Brain pericyte (primary cell): ENCODE data around the gene NIN.
"Not testable (repeated sequence)": the region's sequence is repeated elsewhere in the genome, so short reads cannot be mapped to it uniquely, and the experiment has no call there.

ENCODE experiments used
- DNase-seq: peaks from one replicate; pipeline ENCODE4 v3.0.0-alpha.2; 2012; ENCODE audit warnings: low read depth, low spot score

Gene NIN

DNA sequence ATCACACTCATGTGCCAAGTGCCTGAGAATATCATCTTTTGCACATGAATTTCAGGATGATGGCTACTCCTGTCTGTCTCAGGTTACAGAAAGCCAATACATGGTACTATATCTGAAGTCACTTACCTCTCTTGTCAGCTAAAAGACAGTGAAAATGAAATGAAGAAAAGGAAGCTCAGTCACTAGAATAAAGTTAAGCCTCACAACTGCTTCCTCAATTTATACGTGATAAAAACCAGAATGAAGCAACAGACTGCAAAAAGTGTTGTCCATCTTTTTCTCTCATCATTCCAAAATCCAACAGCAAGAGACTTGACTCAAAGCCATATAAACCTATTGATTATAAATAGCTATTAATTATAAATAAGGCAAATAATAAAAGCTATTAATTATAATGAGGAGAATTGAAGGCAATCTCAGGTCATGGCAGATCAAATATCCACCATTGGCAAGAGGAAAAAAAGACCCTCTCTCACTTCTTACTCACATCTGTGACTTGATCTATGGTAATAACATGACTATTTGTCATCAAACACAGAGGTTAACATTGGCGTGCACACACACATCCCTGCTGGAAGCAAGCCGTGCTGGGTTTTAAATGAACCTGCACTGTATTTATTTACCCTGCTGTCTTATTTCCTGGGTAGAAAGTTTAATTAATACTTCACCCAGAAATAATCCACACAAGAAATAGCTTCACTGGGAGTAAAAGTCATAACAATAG lies 10.0 kb downstream of the NIN start:
- DNase-seq, result no peak

DNA sequence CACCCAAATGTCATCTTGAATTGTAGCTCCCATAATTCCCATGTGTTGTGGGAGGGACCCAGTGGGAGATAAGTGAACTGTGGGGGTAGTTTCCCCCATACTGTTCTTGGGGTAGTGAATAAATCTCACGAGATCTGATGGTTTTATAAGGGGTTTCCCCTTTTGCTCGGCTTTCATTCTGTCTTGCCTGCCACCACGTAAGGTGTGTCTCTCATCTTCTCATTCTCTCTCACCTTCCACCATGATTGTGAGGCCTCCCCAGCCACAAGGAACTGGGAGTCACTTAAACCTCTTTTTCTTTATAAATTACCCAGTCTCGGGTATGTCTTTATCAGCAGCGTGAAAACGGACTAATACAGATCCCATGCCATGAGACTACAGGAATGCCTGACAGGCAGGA lies 11.7 kb downstream of the NIN start:
- not testable (repeated sequence) for DNase-seq

DNA sequence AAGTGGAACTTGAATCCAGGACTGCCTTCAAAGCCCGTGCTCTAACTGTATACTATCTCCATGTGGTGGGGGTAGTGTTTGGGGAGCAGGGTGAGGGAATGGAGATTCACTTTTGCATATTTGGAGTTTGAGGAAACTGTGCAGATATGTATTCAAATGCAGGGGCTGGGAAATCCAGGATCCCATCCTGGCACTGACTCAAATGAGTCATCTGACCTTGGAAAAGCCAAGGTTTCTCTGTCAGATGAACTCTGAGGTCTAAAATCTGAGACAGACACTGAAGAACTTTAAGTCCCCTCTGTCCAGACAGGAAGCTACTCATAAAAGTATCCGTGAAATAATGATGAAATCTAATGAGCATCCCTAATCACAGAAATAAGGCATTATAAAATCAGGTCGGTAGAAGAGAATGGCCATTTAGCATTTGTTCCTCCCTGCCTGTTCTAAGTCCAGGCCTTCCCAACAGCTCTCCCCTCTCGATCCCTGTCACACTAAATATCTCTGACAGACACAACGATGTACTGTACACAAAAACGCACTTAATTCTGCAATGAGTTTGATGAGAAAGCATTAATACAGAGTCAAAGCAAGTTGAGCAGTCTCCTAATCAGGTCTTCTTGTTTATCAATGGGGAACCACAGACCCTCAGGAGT lies 14.4 kb downstream of the NIN start:
- no peak for DNase-seq

DNA sequence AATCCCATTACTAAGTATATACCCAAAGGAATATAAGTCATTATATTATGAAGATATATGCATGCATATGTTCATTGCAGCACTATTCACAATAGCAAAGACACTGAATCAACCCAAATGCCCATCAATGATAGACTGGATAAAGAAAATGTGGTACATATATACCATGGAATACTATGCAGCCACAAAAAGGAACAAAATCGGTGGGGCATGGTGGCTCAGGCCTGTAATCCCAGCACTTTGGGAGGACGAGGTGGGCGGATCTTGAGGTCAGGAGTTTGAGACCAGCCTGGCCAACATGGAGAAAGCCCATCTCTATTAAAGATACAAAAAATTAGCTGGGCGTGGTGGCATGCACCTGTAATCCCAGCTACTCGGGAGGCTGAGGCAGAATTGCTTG lies 15.4 kb downstream of the NIN start:
- DNase-seq, result not testable (repeated sequence)

DNA sequence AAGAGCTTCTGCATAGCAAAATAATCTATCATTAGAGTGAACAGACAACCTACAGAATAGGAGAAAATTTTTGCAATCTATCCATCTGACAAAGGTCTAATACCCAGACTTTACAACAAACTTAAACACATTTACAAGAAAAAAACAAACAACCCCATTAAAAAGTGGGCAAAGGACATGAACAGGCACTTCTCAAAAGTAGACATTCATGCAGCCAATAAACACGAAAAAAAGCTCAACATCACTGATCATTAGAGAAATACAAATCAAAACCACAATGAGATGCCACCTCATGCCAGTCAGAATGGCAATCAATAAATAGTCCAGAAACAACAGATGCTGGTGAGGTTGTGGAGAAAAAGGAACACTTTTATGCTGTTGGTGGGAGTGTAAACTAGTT lies 15.9 kb downstream of the NIN start:
- not testable (repeated sequence) for DNase-seq

DNA sequence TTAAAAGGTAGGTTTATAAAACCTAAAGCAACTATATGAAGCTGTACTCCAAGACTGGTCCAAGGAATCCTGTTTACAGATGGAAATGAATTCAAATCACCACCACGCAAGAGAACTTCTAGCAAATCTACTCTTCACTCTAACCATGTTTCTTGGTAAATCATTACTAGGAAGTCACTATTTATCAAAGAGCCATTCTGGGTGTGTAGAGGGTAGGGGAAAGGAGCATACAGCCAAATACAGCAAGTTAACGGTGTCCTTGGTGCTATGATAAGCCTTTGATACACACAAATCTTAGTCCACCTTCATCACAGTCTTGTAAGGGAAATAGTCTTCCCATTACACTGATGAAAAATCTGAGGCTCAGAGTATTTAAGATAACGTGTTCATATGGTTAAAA lies 16.8 kb downstream of the NIN start:
- no peak for DNase-seq

DNA sequence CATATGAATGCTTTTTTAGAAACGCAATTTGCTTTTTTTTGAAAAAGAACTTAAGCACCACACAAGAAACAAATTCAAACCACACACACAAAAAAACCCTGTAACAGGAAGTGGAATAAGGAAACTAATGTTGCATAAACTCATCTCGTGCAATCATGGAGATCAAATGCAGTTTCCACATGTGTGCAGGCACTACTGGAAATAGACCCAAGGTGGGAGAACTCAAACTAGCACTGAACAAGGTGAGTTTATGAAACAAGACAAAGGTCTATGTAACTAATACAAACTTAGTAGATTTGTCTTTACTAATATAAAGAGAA lies 17.5 kb downstream of the NIN start:
- DNase-seq, result no peak

DNA sequence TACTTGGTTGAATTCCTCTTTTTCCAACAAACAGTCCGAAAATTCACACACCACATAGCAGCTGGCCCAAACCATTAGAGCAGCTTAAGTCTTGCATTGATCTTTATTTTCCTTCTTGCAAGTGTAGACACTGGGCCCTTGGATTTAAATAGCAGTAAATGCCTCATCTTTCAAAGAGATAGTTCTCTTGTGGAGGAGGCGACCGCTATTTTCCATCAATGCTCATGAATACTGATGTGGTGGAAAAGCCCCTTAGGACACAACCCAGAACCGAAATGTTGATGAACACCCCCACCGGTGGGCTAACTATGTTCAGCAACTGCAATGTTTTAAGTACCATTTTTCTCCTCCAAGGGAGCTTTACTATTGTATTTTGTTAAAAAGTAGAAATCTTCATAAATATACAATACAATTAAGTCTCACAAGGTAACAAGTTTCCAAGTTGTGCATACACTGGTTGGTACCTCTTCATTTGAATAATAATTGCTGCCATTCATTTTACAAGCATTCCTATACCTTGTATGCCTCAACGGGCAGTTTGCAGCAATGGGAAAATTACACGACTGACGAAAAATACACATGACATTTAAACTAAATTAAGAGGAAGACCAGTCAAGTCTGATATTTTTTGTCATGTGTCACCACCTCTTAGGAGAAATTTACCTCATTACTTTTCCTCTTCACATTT lies 18.0 kb downstream of the NIN start:
- DNase-seq, result no peak

DNA sequence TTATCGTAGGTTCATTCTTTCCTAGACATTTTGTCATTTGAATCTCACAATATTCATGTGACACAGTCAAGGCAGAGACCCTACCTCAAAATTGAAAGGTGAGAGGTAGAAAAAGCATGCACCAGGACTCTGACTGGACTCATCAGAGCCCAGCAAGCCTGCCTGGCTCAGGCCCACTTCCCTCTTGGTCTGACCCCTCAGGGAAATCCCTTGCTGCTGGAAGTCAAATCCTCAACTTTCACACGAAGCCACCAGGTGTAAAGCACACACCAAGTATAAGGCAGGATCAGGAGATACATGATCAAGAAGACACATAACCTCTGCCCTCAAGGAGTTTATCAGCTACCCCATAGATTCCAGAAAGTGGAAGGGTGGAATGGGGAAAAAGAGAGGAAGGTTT lies 18.8 kb downstream of the NIN start:
- no peak for DNase-seq

DNA sequence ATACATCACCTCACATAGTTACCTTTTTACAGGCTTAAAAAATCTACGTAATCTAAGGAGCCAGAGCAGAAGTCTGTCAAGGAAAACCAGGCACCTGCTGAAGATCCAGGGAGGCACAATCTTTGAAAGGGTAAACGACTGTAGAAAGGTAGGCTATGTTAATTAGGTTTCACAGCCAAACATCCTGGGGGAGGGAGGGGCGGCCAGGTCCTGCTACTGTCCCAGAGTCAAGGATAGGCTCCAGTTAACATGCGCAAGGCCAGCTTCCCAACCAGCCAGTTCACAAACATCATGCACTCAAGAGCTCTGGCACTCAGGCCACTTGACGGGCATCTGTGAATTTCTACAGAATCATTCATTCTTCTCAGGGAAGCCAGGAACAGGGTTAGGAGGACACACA lies 22.9 kb downstream of the NIN start:
- no peak for DNase-seq

DNA sequence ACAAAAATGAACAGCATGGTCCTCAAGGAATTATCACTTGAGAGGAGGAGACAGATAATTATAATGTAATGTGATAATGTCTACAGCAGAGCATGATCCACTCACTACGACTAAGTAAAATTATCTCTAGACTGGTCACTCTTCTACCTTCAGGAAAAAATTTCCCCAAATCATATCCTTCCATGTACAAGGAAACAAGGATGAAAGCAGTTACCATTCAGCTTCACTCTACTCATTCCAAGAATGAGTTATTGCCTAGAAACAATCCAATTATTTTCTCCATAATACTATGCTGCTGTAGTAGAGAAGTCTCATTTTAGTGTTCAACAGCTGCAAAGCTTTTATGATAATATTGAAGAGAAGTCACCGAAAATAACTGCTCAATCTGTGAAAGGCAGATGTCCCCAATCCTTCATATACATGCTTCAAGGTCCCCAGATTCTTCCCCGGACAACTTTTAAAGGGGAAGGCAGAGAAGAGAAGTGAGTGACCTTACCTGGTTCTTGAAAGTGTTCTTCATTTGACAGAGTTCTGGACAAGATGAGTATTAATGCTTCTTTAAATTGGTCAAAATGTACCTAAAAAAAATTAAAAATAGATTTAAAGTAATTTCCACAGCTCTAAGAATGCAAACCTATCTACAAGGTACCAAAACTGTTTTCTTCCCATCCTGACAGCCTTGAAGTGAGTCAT lies 24.6 kb downstream of the NIN start:
- no peak for DNase-seq

DNA sequence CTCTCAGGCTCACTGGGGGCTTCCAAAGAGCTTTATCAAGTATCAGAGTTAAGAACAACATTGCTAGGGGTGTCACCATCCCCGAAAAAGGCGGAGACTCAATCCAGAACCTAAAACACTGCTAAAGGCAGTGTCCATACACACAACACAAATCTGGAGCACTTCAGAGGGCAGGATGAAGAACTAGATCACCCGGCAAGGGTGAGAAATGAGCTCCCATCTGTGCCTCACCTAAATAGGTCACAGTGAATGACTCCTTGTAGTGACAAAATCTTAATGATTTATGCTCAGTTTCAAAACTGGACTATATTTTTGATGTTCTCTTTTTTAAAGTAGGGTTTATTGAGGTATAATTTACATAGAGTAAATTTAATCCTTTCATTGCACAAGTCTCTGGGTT lies 25.6 kb downstream of the NIN start:
- no peak for DNase-seq

DNA sequence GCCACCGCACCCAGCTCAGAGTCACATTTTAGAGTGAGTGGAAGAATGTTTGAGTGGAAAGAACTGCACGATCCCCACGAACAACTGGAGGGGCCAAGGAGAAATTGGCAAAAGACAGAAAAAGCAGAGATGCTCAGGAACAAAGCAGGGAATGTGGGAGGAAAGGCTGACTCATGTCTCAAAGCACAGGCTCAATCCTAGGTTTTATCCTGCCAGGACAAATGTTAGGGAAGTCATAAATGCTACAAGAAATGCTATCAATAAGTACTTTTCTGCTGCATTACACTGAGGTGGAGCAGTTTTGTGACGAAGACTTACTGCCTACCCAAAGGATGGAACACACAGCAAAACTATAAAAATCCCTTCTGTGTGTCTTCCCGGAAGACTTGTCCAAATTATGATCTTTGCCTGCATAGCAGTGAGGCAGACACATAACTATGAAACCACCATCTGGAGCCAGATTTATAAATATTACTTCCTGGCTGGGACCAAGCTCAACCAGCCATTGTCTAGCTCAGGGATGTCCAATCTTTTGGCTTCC lies 26.7 kb downstream of the NIN start:
- DNase-seq, result no peak

DNA sequence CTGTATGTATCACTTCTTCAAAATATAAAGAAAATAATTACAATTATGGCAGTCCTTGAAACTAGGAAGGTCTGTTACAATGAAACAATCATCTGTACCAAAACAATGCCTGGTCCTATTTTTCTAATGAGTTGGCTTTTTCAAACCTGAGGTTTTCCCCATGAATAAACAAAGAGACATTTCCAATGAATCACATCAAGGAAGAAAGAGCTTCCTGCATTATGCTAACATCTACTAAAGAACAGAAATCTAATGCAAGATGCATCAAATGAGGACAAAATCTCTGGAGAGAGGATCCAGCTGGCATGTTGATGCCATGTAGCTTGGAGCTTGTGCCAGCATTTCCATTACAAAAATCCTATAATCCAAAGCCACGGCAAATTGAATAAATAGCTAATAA lies 29.3 kb downstream of the NIN start:
- DNase-seq, result no peak

DNA sequence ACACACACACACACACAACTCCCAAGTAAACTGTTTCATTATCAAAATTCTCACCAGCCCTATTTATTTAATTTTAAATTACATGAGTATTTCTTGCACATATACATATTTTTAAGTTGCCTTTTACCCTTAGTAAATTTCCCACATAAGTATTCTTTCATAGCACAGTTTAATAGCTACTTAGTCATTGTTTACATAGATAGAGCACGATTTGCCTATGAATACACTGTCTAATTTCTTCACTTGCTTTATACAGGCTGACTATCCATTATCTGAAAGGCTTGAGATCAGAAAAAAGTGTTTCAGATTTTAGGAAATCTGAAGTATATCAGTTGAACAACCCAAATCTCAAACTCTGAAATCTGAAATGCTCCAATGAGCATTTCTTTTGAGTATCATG lies 30.9 kb downstream of the NIN start:
- DNase-seq, result no peak

DNA sequence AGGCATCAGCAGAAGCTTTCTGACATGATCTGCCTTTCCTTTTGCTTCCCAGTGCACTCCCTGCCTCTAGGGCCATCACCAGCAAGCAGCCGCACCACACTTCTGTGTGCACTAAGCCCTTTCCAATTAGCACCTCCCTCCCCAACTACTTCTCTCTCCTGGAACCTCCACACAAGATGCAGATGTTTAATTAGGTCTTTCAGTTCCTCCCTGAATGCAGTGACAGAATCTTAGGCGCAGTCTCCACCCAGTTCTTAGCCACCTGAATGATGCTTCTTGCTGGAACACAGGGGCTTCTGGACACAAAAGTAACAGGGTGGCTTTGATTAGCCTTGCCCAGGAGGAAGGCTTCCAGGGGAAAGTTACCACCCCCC lies 32.9 kb downstream of the NIN start:
- DNase-seq, result no peak

DNA sequence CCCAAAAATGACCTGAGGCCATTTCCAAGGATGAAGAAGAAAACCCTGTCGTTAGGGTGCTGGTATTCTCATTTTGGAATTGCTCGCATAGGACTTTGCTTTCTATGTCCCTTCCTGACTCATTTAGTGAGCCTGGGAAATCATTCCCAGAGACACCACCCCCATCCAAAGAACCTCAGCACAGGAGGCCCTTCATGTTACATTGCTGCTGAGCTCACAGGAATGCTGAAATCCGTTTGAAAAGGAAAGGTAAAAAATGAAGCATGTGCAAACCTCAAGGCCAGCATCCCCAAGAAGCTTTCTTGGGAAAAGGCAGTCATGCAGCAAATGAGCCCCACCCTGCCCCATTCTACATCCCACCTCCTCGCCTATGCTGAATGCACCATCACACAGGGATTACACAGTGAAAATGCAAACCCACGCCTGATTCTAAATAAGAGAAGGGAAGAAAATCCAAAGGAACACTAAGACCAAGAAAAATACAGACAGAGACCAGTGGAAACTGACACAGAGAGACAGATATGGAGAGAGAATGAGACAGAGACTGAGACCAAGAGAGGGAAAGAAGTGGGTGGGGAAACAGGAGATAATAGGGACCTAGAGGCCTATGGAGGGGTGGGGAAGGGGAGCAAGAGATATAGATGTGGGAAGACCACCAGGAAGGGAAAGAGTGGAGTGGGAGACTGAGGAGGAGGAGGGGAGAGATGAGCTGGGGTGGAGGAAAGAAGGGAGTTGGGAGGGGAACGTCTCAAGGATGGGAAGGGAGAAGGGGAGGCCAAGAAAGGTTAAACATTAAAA lies 33.5 kb downstream of the NIN start:
- no peak for DNase-seq

DNA sequence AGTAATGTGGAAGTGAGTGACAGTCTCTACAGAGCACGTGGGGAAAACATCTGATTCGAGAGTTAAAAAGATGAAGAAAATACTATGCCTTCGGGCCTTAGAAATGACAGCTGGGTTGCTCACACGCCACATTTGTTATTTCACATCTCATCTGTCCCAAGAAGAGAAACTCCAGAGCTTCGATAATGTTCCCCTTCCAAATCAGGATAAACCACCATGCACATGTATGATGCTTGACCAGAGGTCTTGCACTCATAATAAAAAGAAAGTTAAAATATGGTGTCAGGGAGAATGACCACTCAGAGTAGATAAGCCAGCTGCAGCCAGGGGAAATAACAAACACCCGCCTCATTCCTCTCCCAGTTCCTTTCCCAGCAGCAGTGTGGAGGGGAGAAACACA lies 34.6 kb downstream of the NIN start:
- no peak for DNase-seq

DNA sequence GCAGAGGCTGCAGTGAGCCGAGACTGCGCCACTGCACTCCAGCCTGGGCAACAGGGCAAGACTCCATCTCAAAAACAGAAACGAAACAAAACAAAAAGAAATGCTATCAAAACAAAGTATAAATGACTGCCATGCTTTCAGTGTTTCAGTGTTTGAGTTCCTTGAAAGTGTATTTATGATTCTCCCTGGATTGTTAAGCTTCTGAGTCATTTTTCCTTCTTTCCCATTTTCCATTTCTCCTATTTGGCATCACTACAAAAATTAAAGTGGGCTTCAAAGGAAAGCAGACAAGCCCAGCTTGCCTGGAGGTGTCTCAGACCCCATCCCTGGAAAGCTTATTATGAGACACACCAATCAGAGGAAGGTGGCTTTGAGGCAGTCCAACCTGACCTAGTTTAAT lies 35.1 kb downstream of the NIN start:
- DNase-seq, result no peak

DNA sequence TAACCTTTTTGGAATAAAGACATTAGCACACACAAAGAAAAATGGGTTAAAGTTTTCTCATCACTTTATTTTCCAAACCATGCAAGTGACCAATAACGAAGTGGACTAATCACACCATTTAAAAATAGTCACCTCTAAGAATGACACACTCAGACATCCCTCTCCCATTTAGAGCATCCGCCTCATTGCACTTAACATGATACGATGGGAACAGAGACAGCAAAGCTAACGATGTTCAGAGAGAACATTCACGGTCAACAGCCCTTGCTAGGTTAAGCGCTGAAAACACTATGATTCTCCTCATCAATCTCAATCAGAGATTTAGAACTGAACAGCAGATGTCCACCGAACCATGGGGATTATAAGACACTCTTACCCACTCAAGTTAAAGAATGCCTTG lies 35.8 kb downstream of the NIN start:
- no peak for DNase-seq

DNA sequence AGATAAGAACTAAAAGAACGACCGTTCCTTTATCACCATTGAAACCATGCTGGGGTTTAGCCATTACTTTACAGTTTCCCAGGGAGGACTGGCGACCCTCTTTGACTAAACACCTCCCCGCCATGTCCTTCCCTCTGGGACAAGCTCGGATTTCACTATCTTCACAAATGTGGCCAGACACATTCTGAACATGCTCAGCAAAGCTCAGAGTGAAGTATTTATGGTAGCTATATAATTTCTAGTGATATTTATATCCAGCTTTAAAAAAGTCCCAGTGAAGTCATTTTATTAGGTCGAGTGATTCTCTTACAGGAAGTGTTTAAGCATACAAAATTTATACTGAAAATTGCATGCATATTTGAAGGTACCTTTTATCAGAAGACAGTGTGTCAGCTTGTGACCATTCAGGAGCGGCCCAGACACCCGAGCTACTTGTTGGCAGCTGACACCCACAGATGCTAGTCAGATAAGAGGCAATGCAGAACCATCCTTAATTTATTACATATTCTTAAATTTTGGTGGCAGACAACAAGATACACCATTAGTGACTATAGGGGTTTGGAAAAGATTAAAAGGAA lies 36.8 kb downstream of the NIN start:
- no peak for DNase-seq
